ENCODE measurements around the gene MECR.
A peak's percentile ranks its signal among the peaks of the same experiment; 100 is the strongest.

The MECR gene

GRCh38 chr1:29200906-29201594 lies 29.7 kb downstream of the MECR start:
- DNase-seq = no peak

GRCh38 chr1:29197993-29198392 lies 32.7 kb downstream of the MECR start:
- no peak for DNase-seq

- peak in 1 of 4 experiments; percentile 5 for DNase-seq
Observed at GRCh38 chr1:29197590-29197924, 33.2 kb downstream of the MECR start.

- DNase-seq = no peak
Observed at GRCh38 chr1:29196863-29197589, 33.7 kb downstream of the MECR start.

GRCh38 chr1:29195881-29196291 lies 34.8 kb downstream of the MECR start:
- DNase-seq = no peak

GRCh38 chr1:29193879-29194455 lies 36.8 kb downstream of the MECR start:
- DNase-seq = no peak

GRCh38 chr1:29190718-29191117 lies 40.0 kb downstream of the MECR start:
- no peak for DNase-seq

GRCh38 chr1:29186707-29187106 lies 44.0 kb downstream of the MECR start:
- no peak for DNase-seq

- no peak for DNase-seq
Observed at GRCh38 chr1:29186252-29186651, 44.5 kb downstream of the MECR start.

GRCh38 chr1:29183287-29183686 lies 47.4 kb downstream of the MECR start:
- DNase-seq = no peak

GRCh38 chr1:29181413-29182225 lies 49.1 kb downstream of the MECR start, which contains the start of gene SRSF4:
TSS of gene SRSF4 (minus strand) at chr1:29181900. CDS start at chr1:29181752, 148 bp downstream.
- DNase-seq = peak; percentile 88 to 99 (median 96)

GRCh38 chr1:29180497-29181412 lies 50.0 kb downstream of the MECR start:
- DNase-seq = peak in 1 of 4 experiments; percentile 34

- no peak for DNase-seq
Observed at GRCh38 chr1:29179641-29180184, 51.0 kb downstream of the MECR start.

- no peak for DNase-seq
Observed at GRCh38 chr1:29177022-29177705, 53.6 kb downstream of the MECR start.

- no peak for DNase-seq
Observed at GRCh38 chr1:29176576-29176975, 54.2 kb downstream of the MECR start.

- DNase-seq = no peak
Observed at GRCh38 chr1:29172415-29172939, 58.3 kb downstream of the MECR start.

- DNase-seq = no peak
Observed at GRCh38 chr1:29171521-29171920, 59.2 kb downstream of the MECR start.

GRCh38 chr1:29171089-29171488 lies 59.6 kb downstream of the MECR start:
- DNase-seq = no peak

GRCh38 chr1:29169976-29170375 lies 60.8 kb downstream of the MECR start:
- no peak for DNase-seq

- DNase-seq = no peak
Observed at GRCh38 chr1:29167904-29168303, 62.8 kb downstream of the MECR start.
